OCI-LY3 (cell line): Measurements from ENCODE around the gene ZNF778.

Source experiments
- H2AFZ ChIP-seq: fragments of 200-600, 300-600 bp; shearing (Covaris generic); 2 replicates; pipeline ENCODE4 v1.6.0; 2014; ENCODE audit warnings: antibody characterized with exemption, low read depth, low read length
- H3K27ac ChIP-seq: fragments of 200-600, 300-600 bp; sonication (generic); 2 replicates; pipeline ENCODE4 v1.5.1; 2014; ENCODE audit warnings: mild to moderate bottlenecking, low read length, moderate library complexity, mixed read lengths
- H3K27me3 ChIP-seq: fragments of 200-600, 300-600 bp; sonication (generic); 2 replicates; pipeline ENCODE4 v1.6.1; 2014; ENCODE audit warnings: low read depth, low read length, mixed read lengths
- H3K36me3 ChIP-seq: fragments of 200-600, 300-600 bp; sonication (generic); replicated peaks from 2 replicates; pipeline ENCODE3; 2014; ENCODE audit warnings: low read depth, low read length, mixed read lengths
- H3K4me1 ChIP-seq: fragments of 300-600, 200-600 bp; sonication (generic); 2 replicates; pipeline ENCODE4 v1.6.1; 2014; ENCODE audit warnings: low read length, mixed read lengths
- H3K4me2 ChIP-seq: fragments of 200-600, 300-600 bp; sonication (generic); 2 replicates; pipeline ENCODE4 v1.6.1; 2014; ENCODE audit warnings: low read length, mixed read lengths
- H3K4me3 ChIP-seq: fragments of 300-600, 200-600 bp; sonication (generic); 2 replicates; pipeline ENCODE4 v1.5.1; 2014; ENCODE audit warnings: antibody characterized with exemption, mild to moderate bottlenecking, low read length, moderate library complexity
- H3K79me2 ChIP-seq: fragments of 300-600, 200-600 bp; shearing (Covaris generic); 2 replicates; pipeline ENCODE4 v1.6.1; 2014; ENCODE audit warnings: mild to moderate bottlenecking, low read length, mixed read lengths
- H3K9ac ChIP-seq: fragments of 300-600, 200-600 bp; shearing (Covaris generic); 2 replicates; pipeline ENCODE4 v1.6.0; 2014; ENCODE audit warnings: mild to moderate bottlenecking, low read length, moderate library complexity
- H3K9me3 ChIP-seq: fragments of 200-600, 300-600 bp; shearing (Covaris generic); 2 replicates; pipeline ENCODE4 v1.6.1; 2014; ENCODE audit warnings: low read length, mixed read lengths; ENCODE audit not compliant: insufficient read depth
- H4K20me1 ChIP-seq: fragments of 200-600, 300-600 bp; sonication (generic); 2 replicates; pipeline ENCODE4 v1.6.1; 2016; ENCODE audit warnings: low read length, mixed read lengths; ENCODE audit not compliant: insufficient read depth
- CTCF ChIP-seq: fragments of 200-600, 300-600 bp; sonication (generic); IDR thresholded peaks from 2 replicates; pipeline ENCODE4 v1.5.1; 2014; ENCODE audit warnings: antibody characterized with exemption, low read length, low read depth
- EZH2phosphoT487 ChIP-seq: fragments of 200-600 bp; shearing (Covaris generic); IDR thresholded peaks from 2 replicates; pipeline ENCODE4 v1.6.1; 2018; ENCODE audit warnings: antibody characterized with exemption, mixed run types, low read depth

ZNF778 gene

GRCh38 chr16:89210165-89210903 is 7.2 kb upstream of the ZNF778 start:
- Histone ChIP-seq H2AFZ (no peak overlapping the region), H3K4me2 (no peak overlapping the region), H3K27me3 (no peaks in the 10 kb centered on the region), H3K79me2 (no peaks in the 10 kb centered on the region), H3K9ac (no peak overlapping the region), H3K36me3 (no peaks in the 10 kb centered on the region), H4K20me1 (no peaks in the 10 kb centered on the region), H3K27ac (no peak overlapping the region), H3K4me1 (peaks cover 11% of the 10 kb centered on the region), H3K4me3 (no peak overlapping the region), H3K9me3 (no peaks in the 10 kb centered on the region)
- TF ChIP-seq CTCF: no peak
- TF ChIP-seq EZH2phosphoT487: no peak

- Histone ChIP-seq H3K4me2 (no peak overlapping the region), H3K79me2 (no peaks in the 10 kb centered on the region), H3K9me3 (no peaks in the 10 kb centered on the region), H3K27ac (no peak overlapping the region), H3K4me3 (no peak overlapping the region), H3K27me3 (no peaks in the 10 kb centered on the region), H3K9ac (no peak overlapping the region), H4K20me1 (no peaks in the 10 kb centered on the region), H3K4me1 (peaks cover 11% of the 10 kb centered on the region), H3K36me3 (no peaks in the 10 kb centered on the region), H2AFZ (no peak overlapping the region)
- TF ChIP-seq CTCF: no peak
- TF ChIP-seq EZH2phosphoT487: no peak
Observed at GRCh38 chr16:89210904-89211515, 6.5 kb upstream of the ZNF778 start.

GRCh38 chr16:89216315-89217137 is 977 bp upstream of the ZNF778 start:
- Histone ChIP-seq H3K9ac (peak overlapping the region; percentile 78), H3K9me3 (no peaks in the 10 kb centered on the region), H3K4me1 (peaks cover 5% of the 10 kb centered on the region; the same call in 1 of the 2 replicates), H4K20me1 (no peaks in the 10 kb centered on the region), H3K4me3 (peak overlapping the region; percentile 87), H3K27me3 (no peaks in the 10 kb centered on the region), H3K27ac (peak overlapping the region; percentile 63), H3K79me2 (peaks cover 4% of the 10 kb centered on the region; the same call in 1 of the 2 replicates), H3K4me2 (peak overlapping the region; percentile 88), H2AFZ (no peak overlapping the region; the same call in 1 of the 2 replicates), H3K36me3 (no peaks in the 10 kb centered on the region)
- TF ChIP-seq CTCF: peak; percentile 91
- TF ChIP-seq EZH2phosphoT487: no peak

- Histone ChIP-seq H3K27me3 (no peaks in the 10 kb centered on the region), H3K4me1 (peaks cover 5% of the 10 kb centered on the region; the same call in 1 of the 2 replicates), H3K4me3 (peak overlapping the region; percentile 87), H3K79me2 (peaks cover 4% of the 10 kb centered on the region; the same call in 1 of the 2 replicates), H3K27ac (peak overlapping the region; percentile 63), H3K36me3 (peaks cover 3% of the 10 kb centered on the region), H2AFZ (peak overlapping the region; percentile 66), H3K9me3 (no peaks in the 10 kb centered on the region), H3K9ac (peak overlapping the region; percentile 78), H3K4me2 (peak overlapping the region; percentile 88), H4K20me1 (no peaks in the 10 kb centered on the region)
- TF ChIP-seq EZH2phosphoT487: no peak
- no peak for TF ChIP-seq CTCF
Observed at GRCh38 chr16:89217138-89217387, 440 bp upstream of the ZNF778 start.
